Measurements from ENCODE around the gene FSD2.

Gene FSD2

DNA sequence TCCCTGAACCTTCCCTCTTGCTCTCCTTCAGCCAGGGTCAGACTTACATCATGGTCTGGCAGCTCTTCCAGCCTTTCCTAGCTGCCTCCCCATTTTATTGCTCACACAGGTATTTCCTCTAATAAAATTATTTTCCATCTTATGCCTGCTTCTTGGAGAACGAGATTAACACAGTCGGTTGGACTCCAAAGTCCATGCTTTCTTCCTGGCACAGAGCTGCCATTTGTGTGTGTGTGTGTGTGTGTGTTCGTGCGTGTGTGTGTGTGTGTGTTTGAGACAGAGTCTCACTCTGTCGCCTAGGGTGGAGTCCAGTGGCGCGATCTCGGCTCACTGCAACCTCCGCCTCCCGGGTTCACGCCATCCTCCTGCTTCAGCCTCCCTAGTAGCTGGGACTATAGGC is 15.5 kb downstream of the FSD2 start:
- Histone ChIP-seq H3K9ac (ENCODE audit: low read length) (no peak overlapping the region), H3K79me2 (ENCODE audit: insufficient read depth, low read length) (no peaks in the 10 kb centered on the region), H3K36me3 (ENCODE audit: insufficient read depth, low read length) (no peaks in the 10 kb centered on the region), H3K4me3 (ENCODE audit: low read depth, low read length, poor library complexity, severe bottlenecking) (no peak overlapping the region), H3K9me3 (ENCODE audit: low read length) (peaks cover 6% of the 10 kb centered on the region), H4K20me1 (ENCODE audit: insufficient read depth, low read length) (no peaks in the 10 kb centered on the region), H3K4me2 (ENCODE audit: low read length) (no peak overlapping the region), H3F3A (ENCODE audit: insufficient read depth, low read length) (no peaks in the 10 kb centered on the region), H3K27ac (ENCODE audit: low read depth, low read length, poor library complexity, severe bottlenecking) (no peak overlapping the region), H3K4me1 (ENCODE audit: insufficient read depth, low read length, severe bottlenecking) (no peaks in the 10 kb centered on the region), H2AFZ (ENCODE audit: low read length) (no peak overlapping the region), H3K27me3 (ENCODE audit: insufficient read depth, low read length) (no peaks in the 10 kb centered on the region; the same call in 1 of the 2 replicates), H3K9me2 (ENCODE audit: low read depth, low read length) (no peaks in the 10 kb centered on the region)
- TF ChIP-seq, protein P1, sequence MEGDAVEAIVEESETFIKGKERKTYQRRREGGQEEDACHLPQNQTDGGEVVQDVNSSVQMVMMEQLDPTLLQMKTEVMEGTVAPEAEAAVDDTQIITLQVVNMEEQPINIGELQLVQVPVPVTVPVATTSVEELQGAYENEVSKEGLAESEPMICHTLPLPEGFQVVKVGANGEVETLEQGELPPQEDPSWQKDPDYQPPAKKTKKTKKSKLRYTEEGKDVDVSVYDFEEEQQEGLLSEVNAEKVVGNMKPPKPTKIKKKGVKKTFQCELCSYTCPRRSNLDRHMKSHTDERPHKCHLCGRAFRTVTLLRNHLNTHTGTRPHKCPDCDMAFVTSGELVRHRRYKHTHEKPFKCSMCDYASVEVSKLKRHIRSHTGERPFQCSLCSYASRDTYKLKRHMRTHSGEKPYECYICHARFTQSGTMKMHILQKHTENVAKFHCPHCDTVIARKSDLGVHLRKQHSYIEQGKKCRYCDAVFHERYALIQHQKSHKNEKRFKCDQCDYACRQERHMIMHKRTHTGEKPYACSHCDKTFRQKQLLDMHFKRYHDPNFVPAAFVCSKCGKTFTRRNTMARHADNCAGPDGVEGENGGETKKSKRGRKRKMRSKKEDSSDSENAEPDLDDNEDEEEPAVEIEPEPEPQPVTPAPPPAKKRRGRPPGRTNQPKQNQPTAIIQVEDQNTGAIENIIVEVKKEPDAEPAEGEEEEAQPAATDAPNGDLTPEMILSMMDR (IDR thresholded peaks at IDR 0.05; ENCODE audit: low read length): no peak
- TF ChIP-seq EZH2 (IDR thresholded peaks at IDR 0.05; ENCODE audit: borderline replicate concordance, low read length): no peak

DNA sequence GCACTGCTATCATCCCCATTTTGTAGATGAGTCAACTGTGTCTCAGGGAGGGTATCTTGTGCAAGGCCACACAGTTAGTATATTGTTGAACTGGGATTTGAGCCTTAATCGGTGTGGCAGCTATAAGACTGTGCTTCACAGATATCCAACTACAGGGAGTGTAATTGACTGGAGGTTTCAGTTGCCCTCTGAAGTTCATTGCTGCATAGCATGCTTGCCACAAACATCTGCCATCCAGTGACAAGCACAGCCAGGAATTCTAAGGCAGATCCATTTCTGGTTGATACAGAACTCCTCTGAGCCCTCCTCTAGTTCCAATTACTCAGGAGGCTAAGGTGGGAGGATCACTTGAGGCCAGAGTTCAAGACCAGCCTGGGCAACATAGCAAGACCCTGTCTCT is 16.4 kb downstream of the FSD2 start:
- no peak overlapping the region for H3K9ac ChIP-seq (ENCODE audit: low read length)
- H3K4me3 ChIP-seq (ENCODE audit: low read depth, low read length, poor library complexity, severe bottlenecking): no peak overlapping the region
- H3K27me3 ChIP-seq (ENCODE audit: insufficient read depth, low read length): peaks cover 4% of the 10 kb centered on the region; the same call in 1 of the 2 replicates
- H3K4me1 ChIP-seq (ENCODE audit: insufficient read depth, low read length, severe bottlenecking): no peaks in the 10 kb centered on the region
- no peaks in the 10 kb centered on the region for H4K20me1 ChIP-seq (ENCODE audit: insufficient read depth, low read length)
- no peak overlapping the region for H2AFZ ChIP-seq (ENCODE audit: low read length)
- peaks cover 6% of the 10 kb centered on the region for H3K9me3 ChIP-seq (ENCODE audit: low read length)
- no peaks in the 10 kb centered on the region for H3K36me3 ChIP-seq (ENCODE audit: insufficient read depth, low read length)
- no peaks in the 10 kb centered on the region for H3K9me2 ChIP-seq (ENCODE audit: low read depth, low read length)
- H3F3A ChIP-seq (ENCODE audit: insufficient read depth, low read length): no peaks in the 10 kb centered on the region
- TF ChIP-seq, protein P1 (IDR thresholded peaks at IDR 0.05; ENCODE audit: low read length): no peak
- no peak for TF ChIP-seq EZH2 (IDR thresholded peaks at IDR 0.05; ENCODE audit: borderline replicate concordance, low read length)
- no peak overlapping the region for H3K4me2 ChIP-seq (ENCODE audit: low read length)
- H3K79me2 ChIP-seq (ENCODE audit: insufficient read depth, low read length): no peaks in the 10 kb centered on the region
- no peak overlapping the region for H3K27ac ChIP-seq (ENCODE audit: low read depth, low read length, poor library complexity, severe bottlenecking)

GRCh38 chr15:82788496-82788895 is 17.4 kb downstream of the FSD2 start:
- Histone ChIP-seq H3K27ac (ENCODE audit: low read depth, low read length, poor library complexity, severe bottlenecking) (no peak overlapping the region), H3K4me3 (ENCODE audit: low read depth, low read length, poor library complexity, severe bottlenecking) (no peak overlapping the region), H3K9me3 (ENCODE audit: low read length) (no peaks in the 10 kb centered on the region), H3F3A (ENCODE audit: insufficient read depth, low read length) (no peaks in the 10 kb centered on the region), H4K20me1 (ENCODE audit: insufficient read depth, low read length) (no peaks in the 10 kb centered on the region), H3K4me1 (ENCODE audit: insufficient read depth, low read length, severe bottlenecking) (no peaks in the 10 kb centered on the region), H3K79me2 (ENCODE audit: insufficient read depth, low read length) (no peaks in the 10 kb centered on the region), H2AFZ (ENCODE audit: low read length) (no peak overlapping the region), H3K4me2 (ENCODE audit: low read length) (no peak overlapping the region), H3K36me3 (ENCODE audit: insufficient read depth, low read length) (no peaks in the 10 kb centered on the region), H3K9ac (ENCODE audit: low read length) (no peak overlapping the region), H3K27me3 (ENCODE audit: insufficient read depth, low read length) (peaks cover 6% of the 10 kb centered on the region; the same call in 1 of the 2 replicates), H3K9me2 (ENCODE audit: low read depth, low read length) (no peaks in the 10 kb centered on the region)
- TF ChIP-seq EZH2 (IDR thresholded peaks at IDR 0.05; ENCODE audit: borderline replicate concordance, low read length): no peak
- TF ChIP-seq, protein P1 (IDR thresholded peaks at IDR 0.05; ENCODE audit: low read length): no peak
